HG03280 (cell line): ENCODE results near the gene ARF6.
"Not testable (repeated sequence)": the region's sequence is repeated elsewhere in the genome, so short reads cannot be mapped to it uniquely, and the experiment has no call there.

ENCODE experiments used
- ATAC-seq: cut with Tn5 transposase; IDR thresholded peaks from one replicate; pipeline ENCODE4 v1.9.1; 2021; ENCODE audit warnings: mild to moderate bottlenecking, moderate library complexity; ENCODE audit not compliant: unreplicated experiment

Gene ARF6

GRCh38 chr14:49939215-49939614, 46.3 kb downstream of the ARF6 start:
- ATAC-seq = not testable (repeated sequence)

GRCh38 chr14:49939884-49940510, 47.1 kb downstream of the ARF6 start:
- ATAC-seq = no peak

GRCh38 chr14:49940808-49941421, 48.0 kb downstream of the ARF6 start:
- no peak for ATAC-seq

- ATAC-seq = no peak
Measured at GRCh38 chr14:49942090-49942489, 49.2 kb downstream of the ARF6 start.

- ATAC-seq = no peak
Measured at GRCh38 chr14:49944501-49944900, 51.6 kb downstream of the ARF6 start.

GRCh38 chr14:49945448-49946319, 52.8 kb downstream of the ARF6 start:
- no peak for ATAC-seq
